Stimulated activated CD8-positive, alpha-beta memory T cell treated with anti-CD3 and anti-CD28 coated beads, Interleukin-7, amount 100 ng/mL, for 1 hour (primary cell): ENCODE measurements around the gene RNF175.

Source experiments
- DNase-seq, 2 donors: peaks; one replicate each; pipeline ENCODE4 v3.0.0-alpha.2; 2020; ENCODE audit warnings: low read depth in 2 of 2

RNF175 gene

GRCh38 chr4:153785910-153786721 is 26.3 kb upstream of the RNF175 start:
- DNase-seq: no peak

GRCh38 chr4:153784166-153784699 is 24.4 kb upstream of the RNF175 start:
- no peak for DNase-seq

- DNase-seq: no peak
Observed at GRCh38 chr4:153782581-153782980, 22.8 kb upstream of the RNF175 start.

- DNase-seq: no peak
Observed at GRCh38 chr4:153781717-153782416, 22.0 kb upstream of the RNF175 start.

GRCh38 chr4:153781280-153781679 is 21.5 kb upstream of the RNF175 start:
- no peak for DNase-seq

GRCh38 chr4:153780876-153781275 is 21.1 kb upstream of the RNF175 start:
- no peak for DNase-seq

- no peak for DNase-seq
Observed at GRCh38 chr4:153780221-153780620, 20.4 kb upstream of the RNF175 start.

- DNase-seq: no peak
Observed at GRCh38 chr4:153778383-153778782, 18.6 kb upstream of the RNF175 start.

GRCh38 chr4:153777421-153777820 is 17.6 kb upstream of the RNF175 start:
- DNase-seq: no peak

- no peak for DNase-seq
Observed at GRCh38 chr4:153776601-153777000, 16.8 kb upstream of the RNF175 start.

- DNase-seq: no peak
Observed at GRCh38 chr4:153773236-153773690, 13.4 kb upstream of the RNF175 start.

- no peak for DNase-seq
Observed at GRCh38 chr4:153771046-153771445, 11.2 kb upstream of the RNF175 start.

- DNase-seq: no peak
Observed at GRCh38 chr4:153766758-153767157, 6.9 kb upstream of the RNF175 start.

GRCh38 chr4:153765894-153766293 is 6.1 kb upstream of the RNF175 start:
- DNase-seq: no peak

- DNase-seq: no peak
Observed at GRCh38 chr4:153764601-153765368, 5.0 kb upstream of the RNF175 start.

GRCh38 chr4:153763404-153763803 is 3.6 kb upstream of the RNF175 start:
- DNase-seq: no peak

- no peak for DNase-seq
Observed at GRCh38 chr4:153758688-153759406, 977 bp downstream of the RNF175 start.

GRCh38 chr4:153758136-153758535 is 1.7 kb downstream of the RNF175 start:
- DNase-seq: no peak

- no peak for DNase-seq
Observed at GRCh38 chr4:153757407-153757806, 2.4 kb downstream of the RNF175 start.

GRCh38 chr4:153755186-153755585 is 4.6 kb downstream of the RNF175 start:
- no peak for DNase-seq

- DNase-seq: peak in 1 of 2 donors; percentile 26
Observed at GRCh38 chr4:153750197-153750817, 9.5 kb downstream of the RNF175 start.
